GM18873 (cell line): ENCODE measurements around the gene INVS.
"Not testable (repeated sequence)": the region's sequence is repeated elsewhere in the genome, so short reads cannot be mapped to it uniquely, and the experiment has no call there.

ENCODE experiments used
- ATAC-seq: cut with Tn5 transposase; IDR thresholded peaks from one replicate; pipeline ENCODE4 v1.9.1; 2021; ENCODE audit warnings: mild to moderate bottlenecking, moderate library complexity, moderate number of reproducible peaks; ENCODE audit not compliant: unreplicated experiment, low FRiP score

INVS gene

DNA sequence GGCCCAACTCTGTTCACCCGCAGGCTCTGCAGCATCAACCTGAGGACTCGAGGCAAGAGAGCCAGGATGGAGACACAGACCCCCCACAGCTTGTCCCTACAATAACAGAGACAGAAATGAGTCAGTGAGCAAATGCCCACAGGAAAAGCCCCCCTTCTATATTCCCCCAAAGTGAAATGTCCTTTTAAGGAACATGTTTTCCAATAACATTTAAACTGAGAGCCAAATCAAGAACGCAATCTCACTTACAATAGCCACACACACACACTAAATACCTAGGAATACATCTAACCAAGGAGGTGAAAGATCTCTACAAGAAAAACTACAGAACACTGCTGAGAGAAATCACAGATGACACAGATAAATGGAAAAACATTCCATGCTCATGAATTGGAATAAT, 204.7 kb downstream of the INVS start:
- no peak for ATAC-seq

DNA sequence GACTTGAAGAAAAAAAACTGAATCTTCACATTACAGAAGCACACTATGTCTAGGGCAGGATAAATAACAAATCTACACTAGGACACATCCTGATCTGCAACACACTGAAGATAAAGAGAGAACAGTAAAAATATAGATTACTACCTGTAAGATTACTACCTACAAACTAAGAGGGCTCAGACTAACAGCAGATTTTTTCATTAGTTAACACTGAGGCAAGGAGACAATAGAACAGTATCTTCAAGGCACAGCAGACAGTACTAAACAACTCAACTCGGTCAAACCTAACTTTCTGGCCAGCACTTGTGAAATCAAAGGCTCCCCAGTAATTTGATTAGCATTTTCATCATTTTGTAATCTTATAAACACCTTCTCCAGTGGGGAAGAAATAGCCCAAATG, 207.2 kb downstream of the INVS start:
- no peak for ATAC-seq

DNA sequence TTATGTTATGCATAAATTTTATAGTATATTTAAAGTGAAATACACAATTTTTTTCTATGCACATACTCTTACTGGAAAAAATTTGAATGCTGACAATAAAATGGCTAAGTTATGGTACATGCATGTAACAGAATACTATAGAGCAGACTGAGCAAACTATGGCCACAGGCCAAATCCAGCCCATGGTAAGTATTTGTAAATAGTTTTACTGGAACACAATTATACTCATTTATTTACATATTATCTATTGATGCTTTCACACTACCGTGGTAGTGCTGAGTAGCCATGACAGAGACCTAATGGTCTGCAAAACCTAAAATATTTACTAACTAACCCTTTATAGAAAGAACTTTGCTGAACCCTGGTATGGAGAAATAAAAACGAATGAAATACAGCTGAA, 208.0 kb downstream of the INVS start:
- ATAC-seq: no peak

DNA sequence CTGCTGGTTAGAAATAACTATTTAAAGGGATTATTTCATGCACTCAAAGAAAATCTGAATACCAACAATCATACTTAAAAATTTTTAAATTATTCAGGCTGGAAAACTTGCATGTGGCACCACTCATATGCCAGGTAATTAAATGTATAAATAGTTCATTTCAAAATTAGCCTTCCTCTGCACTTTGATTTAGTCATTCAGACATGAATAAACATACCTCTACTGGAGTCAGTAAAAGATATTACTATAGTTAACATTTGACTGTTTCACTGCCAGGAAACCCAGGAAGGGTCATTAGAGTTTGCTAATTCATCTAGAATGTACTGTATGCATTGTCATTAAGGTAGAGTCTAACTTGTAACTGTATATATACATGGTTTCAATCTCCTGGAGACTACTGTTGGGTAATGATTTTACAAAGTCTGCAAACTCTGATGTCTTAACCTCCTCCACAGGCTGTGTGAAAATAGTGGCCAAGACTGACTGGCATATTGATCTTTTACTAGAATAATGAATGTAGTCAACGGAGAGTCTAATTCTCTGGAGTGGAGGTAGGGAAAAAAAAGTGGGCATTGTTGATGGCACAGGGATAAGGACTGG, 210.0 kb downstream of the INVS start:
- ATAC-seq: no peak

DNA sequence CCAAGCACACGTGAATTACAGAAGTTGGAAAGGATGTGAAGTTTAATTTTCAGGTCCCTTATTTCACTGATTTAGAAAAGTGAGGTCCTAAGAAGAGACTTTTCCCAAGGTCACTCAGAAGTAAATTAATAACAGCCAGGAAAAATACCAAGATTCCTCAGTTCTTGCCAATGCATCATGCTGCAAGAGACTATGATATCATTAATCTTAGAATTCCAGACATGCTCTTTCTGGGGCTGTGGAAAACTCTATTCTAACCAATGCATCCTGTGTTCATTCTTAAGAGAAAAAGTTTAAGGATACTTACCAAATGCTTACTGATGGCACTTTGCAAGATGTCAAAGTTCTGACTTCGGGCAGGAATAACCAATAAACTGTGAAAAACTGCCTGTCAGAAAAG, 210.9 kb downstream of the INVS start:
- ATAC-seq: no peak

DNA sequence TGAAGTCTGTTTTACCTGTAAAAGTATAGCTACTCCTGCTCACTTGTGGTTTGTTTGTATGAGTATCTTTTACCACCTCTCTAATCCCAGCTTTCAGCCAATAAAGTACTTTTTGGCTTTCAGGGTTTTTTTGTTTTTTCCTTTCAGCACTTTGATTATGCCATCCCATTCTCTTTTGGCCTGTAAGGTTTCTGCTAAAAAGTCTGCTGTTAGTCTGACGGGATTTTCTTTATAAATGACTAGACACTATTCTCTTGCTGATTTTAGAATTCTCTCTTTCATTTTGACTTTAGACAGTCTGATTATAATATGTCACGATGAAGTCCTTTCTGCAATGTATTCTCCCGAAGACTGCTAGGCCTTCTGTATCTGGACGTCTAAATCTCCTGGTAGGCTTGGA, 216.5 kb downstream of the INVS start:
- no peak for ATAC-seq

DNA sequence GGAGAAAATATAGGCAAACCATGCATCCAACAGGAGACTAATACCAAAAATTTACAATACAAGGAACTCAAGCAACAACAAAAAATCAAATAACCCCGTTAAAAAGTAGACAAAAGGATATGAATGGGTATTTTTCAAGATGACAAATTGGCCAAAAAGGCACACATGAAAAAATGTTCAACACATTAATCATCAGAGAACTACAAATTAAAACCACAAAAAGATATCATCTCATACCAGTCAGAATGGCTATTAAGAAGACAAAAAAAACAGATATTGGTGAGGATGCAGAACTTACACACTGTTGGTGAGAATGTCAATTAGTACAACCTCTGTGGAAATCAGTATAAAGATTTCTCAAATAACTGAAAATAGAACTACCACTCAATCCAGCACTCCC, 218.7 kb downstream of the INVS start:
- no peak for ATAC-seq

DNA sequence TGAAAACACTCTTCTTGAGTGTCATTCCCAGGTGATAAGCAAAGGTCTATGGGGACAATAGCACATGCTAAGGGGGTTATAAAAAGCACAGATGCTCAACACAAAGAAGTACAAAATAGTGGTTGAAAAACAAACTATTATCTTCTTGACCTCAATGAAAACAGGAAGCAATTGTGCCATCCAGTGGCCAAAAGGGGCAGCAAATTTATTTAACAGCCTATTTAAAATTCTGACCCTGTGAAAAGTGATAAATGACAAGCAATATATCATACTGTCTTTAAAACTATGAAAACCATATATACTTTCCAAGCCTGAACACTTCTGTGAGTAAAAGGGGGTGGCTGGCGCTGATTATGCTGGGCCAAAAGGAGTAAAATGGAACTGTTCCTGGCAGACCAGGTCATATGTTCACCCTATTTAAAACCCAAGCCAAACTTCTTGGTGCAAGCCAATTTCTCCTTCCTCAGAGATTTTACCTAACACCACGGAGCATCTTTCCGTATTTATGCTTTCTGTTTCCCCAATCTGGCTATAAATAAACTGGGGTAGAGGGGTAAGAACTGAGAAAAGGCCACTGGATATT, 224.0 kb downstream of the INVS start:
- no peak for ATAC-seq

DNA sequence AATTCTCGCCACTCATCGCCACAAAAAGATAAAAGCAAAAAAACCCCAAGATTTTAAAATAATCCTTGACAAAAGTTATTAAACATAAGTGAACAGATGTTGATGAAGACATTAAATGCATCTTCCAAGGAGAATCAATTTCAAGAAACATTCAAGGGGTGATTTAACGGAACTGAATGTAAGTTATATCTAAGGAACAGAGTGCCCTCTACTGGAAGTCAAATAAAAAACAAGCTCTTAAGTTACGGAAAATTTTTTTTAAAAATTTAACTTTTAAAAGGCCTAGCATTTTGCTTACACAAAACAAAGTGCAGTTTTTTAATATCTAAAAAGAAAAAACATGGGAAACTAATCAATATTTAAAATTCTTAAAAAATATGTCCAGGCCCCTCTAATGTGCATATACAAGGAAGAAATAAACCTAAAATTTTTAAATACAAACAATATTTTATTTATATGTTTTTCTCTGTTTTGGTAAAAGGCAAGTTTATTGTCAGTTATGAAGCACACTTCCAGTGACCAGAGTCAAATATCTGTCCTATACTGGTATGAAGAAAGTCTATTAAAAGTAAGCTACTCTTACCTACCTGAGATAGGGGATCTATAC, 225.7 kb downstream of the INVS start:
- ATAC-seq: no peak

DNA sequence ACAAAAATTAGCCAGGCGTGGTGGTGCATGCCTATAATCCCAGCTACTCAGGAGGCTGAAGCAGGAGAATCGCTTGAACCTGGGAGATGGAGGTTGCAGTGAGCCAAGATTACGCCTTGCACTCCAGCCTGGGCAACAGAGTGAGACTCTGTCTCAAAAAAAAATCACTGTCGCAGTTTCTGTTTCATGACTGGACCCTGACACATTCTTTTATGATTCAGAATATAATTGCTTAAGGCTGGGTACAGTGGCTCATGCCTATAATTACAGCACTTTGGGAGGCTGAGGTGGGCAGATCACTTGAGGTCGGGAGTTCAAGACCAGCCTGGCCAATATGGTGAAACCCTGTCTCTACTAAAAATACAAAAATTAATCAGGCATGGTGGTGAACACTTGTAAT, 239.7 kb downstream of the INVS start:
- ATAC-seq: not testable (repeated sequence)

DNA sequence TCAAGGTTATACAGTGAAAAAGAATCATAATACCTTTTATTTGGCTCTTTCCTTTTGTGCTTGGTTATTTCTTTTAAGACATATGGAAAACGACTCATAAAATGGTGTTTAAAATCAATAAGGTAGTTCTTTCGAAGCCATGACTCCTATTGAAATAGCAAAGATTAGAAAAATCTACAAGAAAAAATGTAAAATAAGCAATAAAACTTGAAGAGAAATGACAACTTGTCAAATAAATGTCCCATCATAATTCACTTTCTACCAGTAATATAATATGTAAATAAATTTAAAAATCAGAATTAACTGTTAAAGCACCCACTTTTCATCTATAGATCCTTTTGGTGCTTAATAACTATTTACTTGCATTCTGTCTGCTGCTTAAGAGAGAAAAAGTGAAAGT, 241.2 kb downstream of the INVS start:
- ATAC-seq: no peak

DNA sequence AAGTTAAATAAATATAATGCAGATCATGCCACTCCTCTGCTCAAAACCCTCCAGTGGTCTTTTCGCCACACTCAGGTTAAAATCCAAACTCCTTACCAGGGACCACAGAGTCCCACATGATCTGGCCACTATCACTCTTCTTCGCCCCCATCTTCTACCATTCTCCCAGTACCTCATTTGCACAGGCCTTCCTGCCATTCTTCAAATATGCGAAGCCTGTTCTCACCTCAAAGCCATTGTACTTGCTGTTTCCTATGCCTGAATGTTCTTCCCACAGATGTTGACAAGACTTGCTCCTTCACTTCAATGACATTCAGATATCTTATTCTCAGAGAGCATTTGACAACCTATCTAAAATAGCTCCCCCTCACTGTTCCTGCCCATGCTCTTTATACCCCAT, 242.8 kb downstream of the INVS start:
- ATAC-seq: no peak

DNA sequence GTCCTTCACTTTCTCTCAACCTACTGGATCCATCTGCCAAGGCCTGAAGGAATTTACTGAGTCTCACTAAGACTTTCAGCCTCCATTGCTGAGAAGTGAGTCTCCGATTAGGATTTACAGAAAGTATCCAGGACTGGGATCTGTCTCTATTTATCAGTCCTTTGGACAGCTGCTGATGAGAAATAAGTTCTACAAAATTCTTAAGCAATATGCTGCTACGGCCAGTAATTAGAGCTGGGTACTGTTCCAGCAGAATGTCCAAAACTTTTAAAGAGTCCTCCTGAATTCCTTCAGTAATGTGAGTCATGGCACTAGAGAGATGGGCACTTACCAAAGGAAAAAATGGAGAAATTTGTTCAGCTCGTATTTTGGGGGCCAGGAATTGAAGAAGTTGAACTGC, 247.8 kb downstream of the INVS start:
- ATAC-seq: no peak

DNA sequence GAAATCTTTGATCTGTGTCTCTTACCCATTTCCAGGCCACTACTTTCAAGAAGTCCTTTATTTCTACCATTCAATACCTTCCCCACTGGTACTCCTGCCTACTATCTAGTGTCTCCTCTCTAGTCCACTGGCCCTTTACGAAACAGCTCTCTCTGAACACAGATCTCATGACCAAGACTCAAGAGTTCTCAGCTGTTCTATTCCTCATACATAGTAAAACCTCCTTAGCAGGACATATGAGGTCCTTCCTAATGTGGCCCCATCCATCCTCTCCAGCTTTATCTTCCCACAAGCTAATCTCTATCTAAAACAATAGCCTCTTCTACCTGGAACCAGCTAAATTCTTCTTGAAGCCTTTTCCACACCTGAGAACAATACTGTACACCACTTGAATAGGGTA, 251.1 kb downstream of the INVS start:
- ATAC-seq: no peak
